Activated naive CD4-positive, alpha-beta T cell treated with anti-CD3 and anti-CD28 coated beads for 36 hours (primary cell): ENCODE measurements around the gene IRGC. TPM values are rescaled to one million over a fixed set of nuclear protein-coding genes. Genes with fewer than 3 reads are reported as not detected.
A peak's percentile ranks its signal among the peaks of the same experiment; 100 is the strongest.

Experiments
- CTCF ChIA-PET: fragments of 350-600 bp; sonication (Branson Sonifier 250); formaldehyde crosslinking; loops from one replicate; lab custom pipeline; 2021; ENCODE audit warnings: antibody characterized with exemption; lab: Charles Lee
- DNase-seq: peaks from one replicate; pipeline ENCODE4 v3.0.0-alpha.2; 2020
- H3K27ac Mint-ChIP-seq: one replicate; pipeline ENCODE4 v1.8.0; 2021; ENCODE audit warnings: mild to moderate bottlenecking, mixed read lengths
- H3K27me3 Mint-ChIP-seq: one replicate; pipeline ENCODE4 v1.8.0; 2021; ENCODE audit warnings: low read depth, mixed read lengths
- H3K36me3 Mint-ChIP-seq: one replicate; pipeline ENCODE4 v1.8.0; 2021; ENCODE audit warnings: low read depth, mixed read lengths
- H3K4me1 Mint-ChIP-seq: one replicate; pipeline ENCODE4 v1.8.0; 2021; ENCODE audit warnings: low read depth, mixed read lengths
- H3K4me3 Mint-ChIP-seq: one replicate; pipeline ENCODE4 v1.8.0; 2021; ENCODE audit warnings: mild to moderate bottlenecking, moderate library complexity, mixed read lengths
- H3K9me3 Mint-ChIP-seq: one replicate; pipeline ENCODE4 v1.8.0; 2021; ENCODE audit warnings: mixed read lengths
- intact Hi-C: fragments of 100-400 bp; cut with micrococcal nuclease; formaldehyde crosslinking; loops from one replicate; pipeline ENCODE4 v1.15.1; 2023
- total RNA-seq, 2 experiments: library from RNA; stranded (reverse); gene quantifications; one replicate each; pipeline ENCODE4 v1.2.3, GENCODE V29; 2021

Gene IRGC
- total RNA-seq, 2 experiments from 2014 or later: not detected

DNA sequence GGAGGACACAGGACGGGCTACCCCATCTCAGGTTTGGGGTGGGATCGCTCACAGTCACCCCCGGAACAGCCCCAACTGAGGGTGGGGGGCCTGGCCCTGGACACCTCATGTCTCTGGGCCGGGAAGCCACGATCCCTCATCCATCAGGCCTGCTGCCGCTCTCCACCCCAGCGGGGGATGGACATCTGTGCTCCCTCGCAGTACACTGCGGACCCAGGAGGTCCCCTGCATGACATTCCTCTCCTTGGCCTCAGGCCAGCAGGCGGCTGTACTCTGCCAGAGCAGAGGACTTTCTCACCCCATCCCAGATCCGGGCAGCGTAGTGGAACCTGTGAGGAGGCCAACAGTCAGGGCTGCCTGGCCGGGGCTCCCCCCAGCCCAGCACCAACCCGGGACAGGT, 15.5 kb downstream of the IRGC start:
- no peaks in the 10 kb centered on the region for H3K9me3 Mint-ChIP-seq
- H3K4me1 Mint-ChIP-seq: no peaks in the 10 kb centered on the region
- H3K27ac Mint-ChIP-seq: no peak overlapping the region
- no peak for DNase-seq
- peaks cover 38% of the 10 kb centered on the region for H3K36me3 Mint-ChIP-seq
- intact Hi-C loops: no loop called here
- no peaks in the 10 kb centered on the region for H3K27me3 Mint-ChIP-seq
- CTCF ChIA-PET: interaction anchor here (1.3 to 1.4 kb wide), 2 partner anchors 14 to 63 kb away, joined by 4 to 9 read pairs; no protein-coding TSS in a partner anchor
- H3K4me3 Mint-ChIP-seq: no peak overlapping the region

DNA sequence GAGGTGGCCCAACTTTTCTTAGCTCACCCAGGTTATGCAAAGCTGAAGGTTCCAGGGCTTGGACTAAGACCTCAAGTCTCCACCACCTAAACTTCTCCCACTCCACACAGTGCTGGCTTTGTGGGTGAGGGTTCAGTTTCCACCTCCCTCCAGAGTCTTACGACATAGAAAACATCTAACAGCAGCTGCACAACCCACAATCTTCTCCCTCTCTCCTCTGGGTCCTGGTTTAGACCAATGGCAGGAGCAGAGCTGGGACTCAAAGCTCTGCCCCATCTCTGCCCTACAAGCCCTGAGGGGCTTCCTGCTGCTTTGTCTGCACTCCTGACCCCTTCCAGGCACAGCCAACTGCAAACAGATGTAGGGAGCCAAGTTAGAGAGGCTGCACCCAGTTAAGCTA, 16.0 kb downstream of the IRGC start:
- Mint-ChIP-seq H3K27ac (peak overlapping the region; percentile 19), H3K9me3 (no peaks in the 10 kb centered on the region), H3K27me3 (no peaks in the 10 kb centered on the region), H3K4me3 (no peak overlapping the region), H3K36me3 (peaks cover 43% of the 10 kb centered on the region), H3K4me1 (no peaks in the 10 kb centered on the region)
- DNase-seq: no peak
- CTCF ChIA-PET: interaction anchor here (1.3 to 1.4 kb wide), 2 partner anchors 13 to 63 kb away, joined by 4 to 9 read pairs; no protein-coding TSS in a partner anchor
- intact Hi-C loops: no loop called here

DNA sequence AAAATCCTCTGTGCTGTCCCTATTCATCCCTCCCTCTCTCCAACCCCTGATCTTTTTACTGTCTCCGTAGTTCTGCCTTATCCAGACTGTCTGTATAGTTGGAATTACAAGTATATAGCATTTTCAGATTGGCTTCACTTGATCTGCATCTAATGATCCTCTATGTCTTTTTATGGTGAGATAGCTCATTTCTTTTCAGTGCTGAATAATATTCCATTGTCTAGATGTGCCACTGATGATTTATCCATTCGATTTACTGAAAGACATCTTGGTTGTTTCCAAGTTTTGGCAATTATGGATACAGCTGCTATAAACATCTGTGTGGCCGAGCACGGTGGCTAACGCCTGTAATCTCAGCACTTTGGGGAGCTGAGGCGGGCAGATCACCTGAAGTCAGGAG, 19.1 kb downstream of the IRGC start:
- intact Hi-C loops: no loop called here
- Mint-ChIP-seq H3K27me3 (no peaks in the 10 kb centered on the region), H3K4me1 (no peaks in the 10 kb centered on the region), H3K4me3 (no peak overlapping the region), H3K36me3 (peaks cover 51% of the 10 kb centered on the region), H3K27ac (no peak overlapping the region), H3K9me3 (no peaks in the 10 kb centered on the region)
- CTCF ChIA-PET: interaction anchor here (0.6 to 1.2 kb wide), 2 partner anchors 11 to 207 kb away, joined by 3 to 6 read pairs; no protein-coding TSS in a partner anchor
- DNase-seq: no peak

DNA sequence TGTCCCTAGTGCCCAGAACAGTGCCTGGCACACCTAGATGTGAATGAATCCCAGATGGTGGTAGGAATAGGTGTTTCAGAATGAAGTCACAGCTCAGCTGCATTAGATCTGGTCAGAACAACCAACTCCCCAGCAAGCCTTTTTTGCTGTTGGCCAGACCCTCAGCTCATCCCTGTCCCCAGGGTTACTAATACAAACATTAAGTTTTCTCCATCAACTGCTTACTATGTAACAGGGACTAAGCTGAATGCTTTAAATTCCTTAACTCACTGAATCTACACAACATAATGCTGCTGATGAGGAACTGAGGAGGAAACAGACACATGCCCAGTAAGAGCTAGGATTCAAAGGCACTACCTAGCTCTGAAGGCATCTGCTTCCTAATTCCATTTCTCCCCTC, 20.1 kb downstream of the IRGC start:
- Mint-ChIP-seq H3K27ac (no peak overlapping the region), H3K36me3 (peaks cover 55% of the 10 kb centered on the region)

DNA sequence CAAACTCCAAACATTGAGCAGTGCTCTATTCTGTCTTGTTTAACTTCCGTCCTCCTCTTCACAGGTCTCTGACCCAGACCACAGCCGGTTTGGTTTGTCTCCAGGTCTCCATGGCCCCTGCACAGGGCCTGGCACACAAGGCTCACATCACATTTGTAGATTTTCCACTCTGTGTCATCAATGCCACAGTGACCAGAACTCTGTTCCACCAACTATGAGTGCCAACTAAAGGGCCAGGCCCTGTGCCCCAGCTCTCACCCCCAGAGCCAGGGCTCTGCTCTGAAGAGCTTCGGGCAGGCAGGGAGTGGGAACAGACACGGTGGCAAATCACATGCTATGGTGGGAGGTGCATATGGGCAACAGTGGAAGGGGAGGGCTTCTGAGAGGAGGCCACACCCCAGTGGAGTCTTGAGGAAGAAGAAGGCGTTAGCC, 22.9 kb downstream of the IRGC start:
- Mint-ChIP-seq H3K27me3 (no peaks in the 10 kb centered on the region), H3K4me1 (no peaks in the 10 kb centered on the region), H3K27ac (no peak overlapping the region), H3K9me3 (no peaks in the 10 kb centered on the region), H3K36me3 (peaks cover 49% of the 10 kb centered on the region), H3K4me3 (no peak overlapping the region)
- intact Hi-C loops: no loop called here
- CTCF ChIA-PET: interaction anchor here (0.5 to 1.0 kb wide), 3 partner anchors 27 to 74 kb away, joined by 3 to 5 read pairs (median 4); no protein-coding TSS in a partner anchor
- DNase-seq: no peak

More for the DNA sequence above, 20.1 kb downstream of the IRGC start:
- Mint-ChIP-seq H3K4me1 (no peaks in the 10 kb centered on the region), H3K27me3 (no peaks in the 10 kb centered on the region), H3K9me3 (no peaks in the 10 kb centered on the region), H3K4me3 (no peak overlapping the region)
- intact Hi-C loops: no loop called here
- CTCF ChIA-PET: interaction anchor here (0.6 to 2.0 kb wide), 4 partner anchors 9 to 68 kb away, joined by 3 to 7 read pairs (median 6); no protein-coding TSS in a partner anchor
- DNase-seq: no peak

DNA sequence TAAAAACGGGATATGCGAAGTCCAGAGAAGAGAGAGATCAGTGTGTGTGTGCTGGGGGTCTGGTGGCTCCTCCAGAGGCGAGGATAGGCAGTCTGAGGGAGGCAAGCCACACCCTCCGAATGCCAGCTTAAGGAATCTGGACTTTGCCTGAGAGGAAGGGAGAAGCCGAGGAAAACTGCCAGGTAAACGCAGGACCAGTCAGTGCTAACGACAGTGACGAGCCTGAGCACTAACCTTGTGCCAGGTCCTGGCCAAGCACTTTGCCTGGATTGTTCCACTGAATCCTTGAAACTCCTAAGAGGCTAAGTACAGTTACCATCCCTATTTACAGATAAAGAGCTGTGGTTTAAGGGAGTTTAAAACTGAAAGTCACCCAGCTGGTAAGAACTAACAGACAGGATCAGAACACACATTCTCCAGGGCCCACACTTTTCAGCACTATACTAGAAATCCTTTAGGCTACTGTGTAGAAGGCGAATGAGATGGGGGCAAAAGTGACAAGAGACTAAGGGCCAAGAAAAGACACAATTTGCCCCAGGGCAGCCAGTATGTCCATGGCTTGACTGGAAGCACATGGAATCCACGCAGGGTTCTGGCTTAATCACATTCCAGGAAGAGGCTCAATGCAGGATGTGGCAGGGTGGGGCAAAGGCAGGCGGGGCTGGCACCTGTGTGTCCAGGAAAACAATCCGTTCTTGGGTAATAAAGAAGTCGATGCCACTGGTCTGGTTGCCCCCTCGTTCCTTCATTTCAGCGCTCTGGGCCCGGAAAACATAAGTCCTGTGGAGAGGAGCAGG, 23.8 kb downstream of the IRGC start:
- Mint-ChIP-seq H3K4me1 (no peaks in the 10 kb centered on the region), H3K27ac (no peak overlapping the region), H3K9me3 (no peaks in the 10 kb centered on the region), H3K27me3 (no peaks in the 10 kb centered on the region), H3K4me3 (no peak overlapping the region), H3K36me3 (peaks cover 55% of the 10 kb centered on the region)
- CTCF ChIA-PET: interaction anchor here (0.5 to 1.0 kb wide), 2 partner anchors 32 to 74 kb away, joined by 3 read pairs; no protein-coding TSS in a partner anchor
- DNase-seq: no peak
- intact Hi-C loops: no loop called here

DNA sequence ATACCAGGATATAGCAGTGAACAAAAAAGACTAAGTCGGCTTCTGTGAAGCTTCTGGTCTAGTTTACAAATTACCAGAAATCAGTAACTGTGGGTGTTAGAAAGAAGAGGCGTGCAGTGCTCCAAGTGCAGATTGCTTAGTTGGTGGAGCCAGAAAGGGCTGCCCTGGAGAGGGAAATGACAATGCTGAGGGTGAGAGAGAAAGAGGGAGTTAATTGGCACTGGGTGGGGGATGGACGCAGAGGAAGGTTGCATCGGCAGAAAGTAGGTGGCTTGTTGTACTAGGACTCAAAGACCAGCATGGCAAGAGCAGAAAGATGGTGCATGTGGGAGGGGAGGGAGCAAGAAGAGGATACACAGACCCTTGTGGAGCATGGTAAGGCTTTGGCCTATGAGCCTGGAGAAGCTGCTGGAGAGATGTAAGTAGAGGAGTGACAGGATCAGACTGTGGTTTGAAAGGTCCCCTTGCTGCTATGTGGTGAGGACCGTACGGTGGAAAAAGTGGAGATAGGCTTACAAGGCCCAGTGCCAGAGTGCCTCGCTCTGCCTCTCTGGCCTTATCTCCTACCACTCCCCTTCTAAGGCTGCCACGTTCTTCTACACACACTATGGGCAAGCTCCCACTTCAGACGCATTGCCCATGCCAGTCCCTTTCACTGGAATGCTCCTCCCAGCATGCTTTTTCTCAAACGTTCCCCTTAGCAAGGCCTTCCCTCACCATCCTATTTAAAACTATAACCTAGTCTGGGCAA, 25.4 kb downstream of the IRGC start:
- H3K36me3 Mint-ChIP-seq: peaks cover 62% of the 10 kb centered on the region
- no peaks in the 10 kb centered on the region for H3K27me3 Mint-ChIP-seq
- DNase-seq: no peak
- H3K4me3 Mint-ChIP-seq: no peak overlapping the region
- peaks cover 5% of the 10 kb centered on the region for H3K4me1 Mint-ChIP-seq
- H3K9me3 Mint-ChIP-seq: no peaks in the 10 kb centered on the region
- intact Hi-C loops: no loop called here
- CTCF ChIA-PET: interaction anchor here (1.0 kb wide), 2 partner anchors 33 to 44 kb away, joined by 3 to 6 read pairs; no protein-coding TSS in a partner anchor
- H3K27ac Mint-ChIP-seq: no peak overlapping the region

DNA sequence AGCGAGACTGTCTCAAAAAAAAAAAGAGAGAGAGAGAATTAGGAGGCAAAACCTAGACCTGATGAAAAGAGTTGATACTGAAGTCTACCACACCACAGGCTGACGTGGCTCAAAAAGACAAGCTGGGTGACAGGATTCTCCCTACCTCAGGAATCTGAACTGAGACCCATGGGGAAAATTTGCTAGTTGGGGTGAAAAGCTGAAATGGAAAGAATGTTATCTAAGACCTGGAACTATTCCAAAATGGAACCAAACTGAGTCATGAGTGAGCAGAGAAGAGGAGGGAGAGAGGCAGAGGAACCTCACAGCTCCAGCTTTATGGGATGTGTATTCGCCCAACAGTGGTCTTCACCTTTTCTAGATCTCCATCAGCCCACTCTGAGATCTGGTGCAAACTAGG, 27.2 kb downstream of the IRGC start:
- no peak overlapping the region for H3K4me3 Mint-ChIP-seq
- H3K27me3 Mint-ChIP-seq: no peaks in the 10 kb centered on the region
- H3K27ac Mint-ChIP-seq: no peak overlapping the region
- H3K4me1 Mint-ChIP-seq: peaks cover 13% of the 10 kb centered on the region
- DNase-seq: no peak
- H3K36me3 Mint-ChIP-seq: peaks cover 58% of the 10 kb centered on the region
- H3K9me3 Mint-ChIP-seq: no peaks in the 10 kb centered on the region
- intact Hi-C loops: no loop called here
- CTCF ChIA-PET: interaction anchor here (0.8 to 4.8 kb wide), 7 partner anchors 10 to 188 kb away, joined by 3 to 50 read pairs (median 3); no protein-coding TSS in a partner anchor

DNA sequence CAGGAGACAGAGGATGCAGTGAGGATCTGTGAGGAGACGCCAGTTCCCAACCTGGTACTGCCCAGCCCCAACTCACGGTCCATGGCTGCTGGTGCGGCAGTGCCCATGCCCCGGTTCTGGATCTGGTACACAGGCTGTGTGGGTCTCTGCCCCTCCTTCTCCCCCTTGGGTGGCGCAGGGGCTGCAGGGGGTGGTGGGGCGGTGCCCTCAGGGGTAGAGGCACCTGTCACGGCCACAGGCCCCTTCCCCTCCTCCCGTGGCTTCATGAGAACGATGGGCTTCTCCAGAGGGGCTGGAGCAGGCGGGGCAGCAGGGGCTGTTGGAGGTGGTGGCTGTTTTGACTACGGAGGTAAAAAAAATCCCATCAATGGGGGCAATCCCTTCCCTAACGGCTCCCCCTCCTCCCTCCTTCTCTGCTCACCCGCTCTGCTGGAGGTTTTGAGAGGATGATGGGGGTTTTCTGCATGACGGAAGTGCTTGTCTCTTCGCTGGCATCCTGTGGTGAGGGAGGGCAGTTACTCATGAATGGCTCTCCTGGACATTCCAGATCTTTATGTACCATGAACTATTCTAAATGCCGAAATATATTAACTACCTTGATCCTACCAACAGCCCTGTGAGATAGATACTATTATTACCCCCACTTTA, 31.8 kb downstream of the IRGC start:
- intact Hi-C loops: no loop called here
- H3K36me3 Mint-ChIP-seq: peaks cover 59% of the 10 kb centered on the region
- no peak overlapping the region for H3K4me3 Mint-ChIP-seq
- no peaks in the 10 kb centered on the region for H3K9me3 Mint-ChIP-seq
- H3K27me3 Mint-ChIP-seq: no peaks in the 10 kb centered on the region
- H3K4me1 Mint-ChIP-seq: peaks cover 42% of the 10 kb centered on the region
- H3K27ac Mint-ChIP-seq: peak overlapping the region; percentile 54
- CTCF ChIA-PET: no interaction called here
- DNase-seq: peak; percentile 21

DNA sequence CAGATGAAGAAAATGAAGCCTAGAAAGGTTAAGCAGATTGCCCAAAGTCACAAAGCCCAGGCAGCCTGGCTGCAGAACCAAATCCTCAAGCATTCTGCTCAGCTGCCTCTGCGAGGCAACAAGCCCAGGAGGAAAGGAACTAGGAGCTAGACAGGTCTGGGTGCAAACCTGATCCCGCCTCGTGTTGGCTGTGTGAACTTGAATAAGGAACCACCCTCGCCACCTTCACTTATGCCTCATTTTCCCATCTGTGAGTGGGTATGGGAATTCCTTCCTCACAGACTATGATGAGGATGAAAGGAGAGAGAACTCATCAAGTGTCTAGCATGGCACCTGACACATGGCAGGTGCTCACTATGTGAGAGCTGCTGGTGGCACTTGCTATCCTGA, 32.3 kb downstream of the IRGC start:
- no peaks in the 10 kb centered on the region for H3K27me3 Mint-ChIP-seq
- CTCF ChIA-PET: no interaction called here
- no peak for DNase-seq
- peaks cover 47% of the 10 kb centered on the region for H3K4me1 Mint-ChIP-seq
- H3K9me3 Mint-ChIP-seq: no peaks in the 10 kb centered on the region
- peaks cover 59% of the 10 kb centered on the region for H3K36me3 Mint-ChIP-seq
- H3K27ac Mint-ChIP-seq: peak overlapping the region; percentile 54
- intact Hi-C loops: no loop called here
- no peak overlapping the region for H3K4me3 Mint-ChIP-seq

DNA sequence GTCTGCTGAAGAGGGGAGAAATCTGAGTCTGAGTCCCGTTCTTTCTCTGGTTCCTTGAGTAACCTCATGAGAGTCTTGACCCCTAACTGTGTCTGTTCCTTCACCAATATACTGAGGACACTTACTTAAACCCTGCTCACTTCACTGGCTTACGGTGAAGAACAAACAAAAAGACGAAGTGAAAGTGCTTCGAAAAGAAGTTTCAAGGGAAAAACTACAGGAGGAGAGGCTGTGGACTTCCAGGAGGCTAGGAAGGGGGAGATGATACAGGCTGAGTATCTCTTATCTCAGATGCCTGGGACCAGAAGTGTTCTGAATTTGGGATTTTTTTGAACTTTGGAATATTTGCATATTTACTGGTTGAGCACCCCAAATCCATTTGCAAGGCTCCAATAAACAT, 32.8 kb downstream of the IRGC start:
- CTCF ChIA-PET: interaction anchor here (1.5 kb wide), 1 partner anchor 16 kb away, joined by 8 read pairs; no protein-coding TSS in a partner anchor
- peaks cover 52% of the 10 kb centered on the region for H3K4me1 Mint-ChIP-seq
- no peak overlapping the region for H3K4me3 Mint-ChIP-seq
- intact Hi-C loops: no loop called here
- no peaks in the 10 kb centered on the region for H3K9me3 Mint-ChIP-seq
- peaks cover 60% of the 10 kb centered on the region for H3K36me3 Mint-ChIP-seq
- H3K27me3 Mint-ChIP-seq: no peaks in the 10 kb centered on the region
- peak overlapping the region; percentile 72 for H3K27ac Mint-ChIP-seq
- no peak for DNase-seq

DNA sequence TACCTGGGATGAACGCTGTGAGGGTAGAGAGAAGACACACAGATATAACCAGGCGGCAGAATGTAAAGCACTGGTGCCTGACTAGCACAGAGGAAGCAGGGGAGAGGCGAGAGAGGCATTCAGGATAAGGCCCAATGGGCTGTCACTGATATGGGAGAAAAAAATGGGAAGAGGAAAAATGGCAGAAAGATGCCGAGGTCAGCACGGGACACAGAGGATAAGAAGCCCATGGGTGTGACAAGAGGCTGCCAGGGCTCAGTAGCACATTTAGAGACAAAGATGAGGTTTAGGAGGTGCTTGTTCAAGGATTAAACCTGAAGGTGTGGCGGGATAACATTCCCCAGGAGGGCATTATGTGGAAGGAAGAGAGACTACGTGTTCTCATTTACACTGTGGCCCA, 33.3 kb downstream of the IRGC start:
- H3K4me1 Mint-ChIP-seq: peaks cover 52% of the 10 kb centered on the region
- intact Hi-C loops: no loop called here
- no peaks in the 10 kb centered on the region for H3K9me3 Mint-ChIP-seq

More for the DNA sequence above, 33.3 kb downstream of the IRGC start:
- Mint-ChIP-seq H3K36me3 (peaks cover 55% of the 10 kb centered on the region), H3K27ac (peak overlapping the region; percentile 72), H3K4me3 (no peak overlapping the region), H3K27me3 (no peaks in the 10 kb centered on the region)
- CTCF ChIA-PET: interaction anchor here (0.6 to 1.5 kb wide), 6 partner anchors 16 to 463 kb away, joined by 3 to 8 read pairs (median 4); partner anchors contain the start of gene ZNF227
- no peak for DNase-seq
